ENCODE results near the gene HCN2. TPM values are rescaled to one million over a fixed set of nuclear protein-coding genes. Genes with fewer than 3 reads are reported as not detected.

HCN2 gene
- total and polyA plus RNA-seq, 9 of the 15 experiments (the other 6 are each of a cell fraction or from before 2014, with no cell fraction given), result 0.29 to 4.2 (median 0.82) TPM; not detected in 2

GRCh38 chr19:588093-588740 is 1.5 kb upstream of the HCN2 start (continued):
- TF ChIP-seq CREB3L1 (IDR thresholded peaks at IDR 0.05; ENCODE audit: borderline replicate concordance, low read depth), result no peak
- peak; percentile 65 for TF ChIP-seq NFIC (IDR thresholded peaks at IDR 0.05)
- peak; percentile 62; the same call in 1 of the 2 replicates for TF ChIP-seq ZBTB7A (IDR thresholded peaks at IDR 0.05; ENCODE audit: borderline replicate concordance, control insufficient read depth, low read depth, low read length)
- no peak for TF ChIP-seq NELFE (IDR thresholded peaks at IDR 0.05; ENCODE audit: insufficient read depth, insufficient read length)
- no peak for TF ChIP-seq ZNF24 (IDR thresholded peaks at IDR 0.05)
- TF ChIP-seq POLR2AphosphoS2 (IDR thresholded peaks at IDR 0.05; ENCODE audit: low read length), result no peak
- peak; percentile 54 to 65 (median 64) for TF ChIP-seq CTCF (IDR thresholded peaks at IDR 0.05 in 2 of 3, conservative IDR thresholded peaks at IDR 0.05 in 1 of 3; ENCODE audit: insufficient read depth in 2 of 3, low read depth in 1 of 3, low read length in 3 of 3)
- no peak for TF ChIP-seq ZNF778 (CRISPR knock-in tag; IDR thresholded peaks at IDR 0.05)
- no peak for TF ChIP-seq SMAD3 (CRISPR knock-in tag; conservative IDR thresholded peaks at IDR 0.05)
- TF ChIP-seq ZFP36 (IDR thresholded peaks at IDR 0.05; ENCODE audit: low read depth, low read length, partially characterized antibody), result no peak
- TF ChIP-seq SREBF1 (IDR thresholded peaks at IDR 0.05; ENCODE audit: borderline replicate concordance, low read depth, low read length), result no peak
- TF ChIP-seq TEAD2 (tag; IDR thresholded peaks at IDR 0.05), result no peak
- TF ChIP-seq LARP7 (IDR thresholded peaks at IDR 0.05), result no peak
- no peak for TF ChIP-seq FOXK1 (CRISPR knock-in tag; IDR thresholded peaks at IDR 0.05; ENCODE audit: borderline replicate concordance)
- TF ChIP-seq ZNF445 (CRISPR knock-in tag; IDR thresholded peaks at IDR 0.05; ENCODE audit: low read depth), result no peak
- TF ChIP-seq REST (IDR thresholded peaks at IDR 0.05; ENCODE audit: borderline replicate concordance), result peak; percentile 22; the same call in 1 of the 2 replicates
- no peak for TF ChIP-seq REST (CRISPR knock-in tag; IDR thresholded peaks at IDR 0.05; ENCODE audit: low read depth)
- TF ChIP-seq MEIS2 (IDR thresholded peaks at IDR 0.05; ENCODE audit: partially characterized antibody), result no peak
